ENCODE data around the gene MOB3A.
A peak's percentile ranks its signal among the peaks of the same experiment; 100 is the strongest.

Gene MOB3A

GRCh38 chr19:2079865-2080301, 16.2 kb downstream of the MOB3A start:
- no peak for DNase-seq

GRCh38 chr19:2079076-2079864, 16.9 kb downstream of the MOB3A start:
- DNase-seq, result no peak

- DNase-seq, result no peak
These were observed 18.1 kb downstream of the MOB3A start for GRCh38 chr19:2077833-2078619.

DNA sequence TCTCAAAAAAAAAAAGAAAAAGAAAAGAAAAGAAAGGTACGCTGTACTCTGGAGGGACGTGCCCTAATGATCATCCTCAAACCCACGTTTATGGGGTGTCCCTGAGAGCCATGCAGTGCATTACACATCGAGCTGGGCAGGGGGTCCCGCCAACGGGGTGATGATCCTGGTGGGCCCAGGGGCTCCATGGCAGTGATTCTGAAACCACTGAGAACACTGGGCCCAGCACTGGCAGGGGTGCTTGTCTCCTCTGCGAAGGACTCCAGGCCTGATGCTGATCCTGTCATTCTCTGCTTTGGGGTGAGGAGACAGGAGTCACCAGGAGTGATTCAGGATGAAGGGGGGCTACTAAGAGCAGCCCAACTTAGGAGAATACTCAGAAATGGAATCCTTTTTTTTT, 18.7 kb downstream of the MOB3A start:
- no peak for DNase-seq

GRCh38 chr19:2076526-2076944, 19.6 kb downstream of the MOB3A start:
- no peak for DNase-seq

DNA sequence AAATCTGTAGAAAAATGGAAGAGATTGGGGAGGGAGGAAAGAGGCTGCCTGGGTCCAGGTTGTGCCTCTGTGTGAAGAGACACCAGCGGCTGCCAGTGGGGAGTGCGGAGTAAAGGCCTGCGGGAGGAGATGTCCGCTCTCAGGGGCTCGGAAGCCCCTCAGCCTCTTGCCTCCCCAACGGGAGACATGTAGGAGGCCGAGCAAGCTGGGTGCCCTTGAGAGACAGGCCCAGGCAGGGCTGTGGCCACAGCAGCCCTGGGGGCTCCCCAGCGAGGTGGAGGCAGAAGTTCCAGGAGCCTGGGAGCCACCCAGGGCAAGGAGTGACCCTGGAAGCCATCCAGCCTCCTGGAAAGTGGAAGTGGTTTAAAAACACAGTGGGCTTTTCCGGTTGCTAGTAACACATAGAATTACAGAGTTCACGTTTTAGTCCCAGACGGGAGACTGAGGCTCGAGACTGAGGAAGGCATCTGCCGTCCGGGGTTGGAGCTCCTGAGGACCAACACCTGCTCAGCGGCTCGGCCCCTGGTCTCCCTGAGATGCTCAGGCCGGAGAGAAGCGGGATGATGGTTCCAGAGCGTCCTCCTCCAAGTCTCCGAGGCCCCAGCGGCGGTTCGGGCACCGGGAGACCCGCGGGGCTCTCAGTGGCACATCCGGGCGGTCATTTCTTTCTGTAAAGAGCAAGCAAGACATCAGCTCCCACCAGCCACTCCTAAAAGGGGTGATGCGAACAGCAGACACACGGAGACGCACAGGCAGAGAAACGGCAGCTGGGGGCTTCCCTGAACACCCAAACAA, 23.2 kb downstream of the MOB3A start:
- no peak for DNase-seq

- DNase-seq, result no peak
These were observed 25.0 kb downstream of the MOB3A start for GRCh38 chr19:2070986-2071673.

DNA sequence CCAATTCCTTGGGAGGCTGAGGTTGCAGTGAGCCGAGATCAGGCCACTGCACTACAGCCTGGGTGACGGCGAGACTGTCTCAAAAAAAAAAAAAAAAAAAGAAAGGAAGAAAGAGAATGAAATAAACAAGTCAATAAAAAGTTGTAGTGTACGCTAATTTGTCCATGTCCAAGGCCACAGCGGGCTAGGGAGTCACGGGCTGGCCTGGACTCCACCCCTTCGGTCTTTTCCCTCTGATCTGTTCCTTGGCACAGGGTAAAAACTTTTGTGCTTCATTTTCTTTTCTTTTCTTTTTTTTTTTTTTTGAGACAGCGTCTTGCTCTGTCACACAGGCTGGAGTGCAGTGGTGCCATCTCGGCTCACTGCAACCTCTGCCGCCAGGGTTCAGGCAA, 25.7 kb downstream of the MOB3A start:
- no peak for DNase-seq

GRCh38 chr19:2064788-2065524, 31.2 kb downstream of the MOB3A start:
- no peak for DNase-seq

DNA sequence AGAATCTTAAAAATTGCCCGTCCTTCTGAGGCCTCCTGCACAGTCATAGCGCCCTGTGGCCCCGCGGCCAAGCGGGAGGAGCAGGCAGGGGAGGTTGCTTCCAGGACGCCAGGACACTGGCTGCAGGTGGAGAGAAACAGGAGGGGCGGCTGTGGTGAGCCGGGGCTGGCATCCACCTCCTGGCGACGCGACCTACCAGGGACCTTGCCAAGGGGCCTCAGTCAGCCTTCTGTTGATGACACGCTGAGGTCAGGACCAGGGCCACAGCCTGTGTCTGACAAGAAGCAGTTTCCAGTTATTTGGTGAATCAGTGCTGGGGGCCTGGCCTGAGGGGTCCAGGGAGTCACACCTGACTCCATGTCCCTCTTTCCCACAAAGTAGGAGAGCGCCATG, 31.7 kb downstream of the MOB3A start:
- DNase-seq, result no peak

- no peak for DNase-seq
These were observed 32.3 kb downstream of the MOB3A start for GRCh38 chr19:2063824-2064223.

DNA sequence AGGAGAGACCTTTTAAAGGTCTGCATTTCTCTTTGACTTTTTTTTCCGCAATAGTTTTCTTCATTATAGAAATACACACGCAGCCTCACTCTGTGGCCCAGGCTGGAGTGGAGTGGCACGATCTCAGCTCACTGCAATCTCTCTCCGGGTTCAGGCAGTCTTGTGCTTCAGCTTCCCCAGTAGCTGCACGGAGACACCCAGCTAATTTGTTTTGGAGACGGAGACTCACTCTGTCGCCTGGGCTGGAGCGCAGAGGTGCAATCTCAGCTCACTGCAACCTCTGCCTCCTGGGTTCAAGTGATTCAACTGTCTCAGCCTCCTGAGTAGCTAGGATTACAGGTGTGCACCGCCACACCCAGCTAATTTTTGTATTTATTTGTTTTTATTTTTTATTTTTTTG, 33.4 kb downstream of the MOB3A start:
- no peak for DNase-seq

DNA sequence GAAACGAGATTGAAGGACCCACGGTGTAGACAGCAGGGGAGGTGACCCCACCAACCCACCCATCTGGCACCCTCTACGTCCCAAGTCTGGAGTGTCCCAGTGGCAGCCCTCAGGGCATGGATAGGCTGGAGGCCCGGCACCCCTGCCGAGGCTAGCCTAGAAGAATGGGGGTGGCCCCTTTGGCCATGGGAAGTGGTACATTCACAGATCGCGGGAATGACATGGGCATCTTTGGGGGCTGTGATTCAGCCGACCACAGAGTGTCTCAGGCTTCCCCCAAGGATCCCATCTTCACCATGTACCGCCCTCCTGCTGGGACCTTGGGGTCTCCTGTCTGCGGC, 33.8 kb downstream of the MOB3A start:
- no peak for DNase-seq

GRCh38 chr19:2061495-2062388, 34.4 kb downstream of the MOB3A start:
- peak; percentile 96 for DNase-seq

GRCh38 chr19:2060884-2061494, 35.1 kb downstream of the MOB3A start:
- DNase-seq, result no peak

DNA sequence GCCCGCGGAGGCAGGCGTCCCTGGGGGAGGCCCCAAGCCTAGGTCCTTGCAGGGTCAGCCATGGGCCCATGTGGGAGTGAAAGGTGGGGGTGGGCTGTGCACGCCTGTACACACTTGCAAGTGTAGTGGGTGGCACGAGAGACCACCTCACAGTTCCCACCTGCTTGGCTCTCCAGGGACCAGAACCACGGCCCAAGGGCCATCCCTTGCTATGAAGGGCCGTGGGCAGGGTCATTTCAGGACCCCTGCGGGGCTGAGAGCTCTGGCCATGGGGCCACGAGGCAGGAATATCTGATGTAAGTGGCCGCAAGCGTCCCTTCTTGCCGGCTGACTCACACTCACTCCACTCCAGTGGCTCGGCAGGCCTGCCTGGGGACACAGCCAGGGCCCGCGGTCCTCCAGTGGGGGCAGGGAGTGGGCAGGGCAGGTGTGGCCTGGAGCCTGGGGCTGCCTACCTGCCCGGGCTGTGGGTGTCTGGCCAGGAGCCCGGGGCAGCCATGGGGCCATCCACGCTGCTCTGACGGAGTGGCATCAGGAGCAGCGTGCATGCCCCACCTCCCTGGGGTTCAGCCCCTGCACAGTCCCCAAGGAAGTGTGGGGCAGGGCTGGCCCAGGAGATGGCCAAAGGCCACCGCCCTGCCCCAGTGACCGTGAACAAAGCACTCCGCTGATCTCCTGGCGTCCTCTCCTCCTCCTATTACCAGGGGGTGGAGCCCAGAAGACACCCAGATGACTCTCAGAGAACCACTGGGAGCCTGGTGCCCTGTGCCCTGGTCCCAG, 36.5 kb downstream of the MOB3A start:
- DNase-seq, result peak; percentile 34

DNA sequence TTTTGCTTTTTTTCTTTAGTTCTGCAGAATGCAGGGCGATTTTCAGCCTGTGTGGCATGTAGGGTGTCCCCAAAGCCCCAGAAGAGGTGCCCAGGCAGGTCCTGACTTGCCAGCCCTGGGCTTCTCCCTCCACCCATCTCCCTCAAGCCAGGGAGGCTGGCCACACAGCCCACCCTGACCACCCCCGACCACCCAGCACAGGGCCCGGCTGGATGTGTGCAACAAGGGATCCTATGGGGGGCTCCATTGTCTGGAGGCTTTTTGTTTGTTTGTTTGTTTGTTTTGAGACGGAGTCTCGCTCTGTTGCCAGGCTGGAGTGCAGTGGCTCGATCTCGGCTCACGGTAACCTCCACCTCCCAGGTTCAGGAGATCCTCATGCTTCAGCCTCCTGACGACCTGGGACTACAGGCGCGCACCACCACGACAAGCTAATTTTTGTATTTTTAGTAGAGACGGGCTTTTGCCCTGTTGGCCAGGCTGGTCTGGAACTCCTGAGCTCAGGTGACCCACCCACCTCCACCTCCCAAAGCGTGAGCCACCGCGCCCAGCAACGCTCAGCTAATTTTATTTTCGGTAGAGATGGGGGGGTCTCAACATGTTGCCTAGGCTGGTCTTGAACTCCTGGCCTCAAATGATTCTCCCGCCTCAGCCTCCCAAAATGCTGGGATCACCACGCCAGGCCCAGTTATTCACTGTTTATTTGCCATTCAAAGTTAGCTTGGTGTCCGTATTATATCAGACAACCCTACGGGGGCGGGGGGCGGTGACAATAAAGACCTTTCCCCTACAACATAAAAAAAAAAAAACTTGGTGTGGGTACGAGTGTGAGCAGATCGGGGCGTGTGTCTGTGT, 37.3 kb downstream of the MOB3A start:
- no peak for DNase-seq

GRCh38 chr19:2057484-2058469, 38.3 kb downstream of the MOB3A start:
- no peak for DNase-seq
